ENCODE data around the gene RPS19.

DNA sequence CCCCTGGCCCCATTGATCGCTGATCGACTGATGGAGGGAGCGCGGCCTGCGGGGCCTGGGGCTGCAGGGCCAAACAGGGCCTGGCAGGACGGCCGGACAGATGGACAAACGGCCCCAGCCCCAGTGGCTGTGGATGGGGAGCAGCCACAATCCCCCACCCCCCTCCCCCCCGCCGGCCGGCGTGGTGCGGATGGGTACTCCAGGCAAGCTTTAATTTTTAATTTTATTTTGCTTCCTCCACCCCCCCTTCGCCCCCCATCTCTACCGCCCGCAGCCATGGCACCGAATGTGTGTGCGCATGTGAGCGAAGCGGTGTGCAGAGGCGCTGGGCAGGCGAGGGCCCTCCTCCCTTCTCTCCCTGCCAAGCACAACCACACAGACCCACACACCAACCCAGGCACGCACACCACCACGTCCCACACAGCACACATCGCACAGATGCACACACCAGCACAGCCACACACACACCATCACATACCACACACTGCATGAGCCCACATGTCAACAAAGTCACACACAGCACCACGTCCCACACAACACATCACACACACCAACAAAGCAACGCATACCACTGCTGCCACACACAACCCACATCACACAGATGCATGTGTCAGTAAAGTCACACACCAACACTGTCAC lies 55.8 kb downstream of the RPS19 start:
- TF ChIP-seq, protein P1, sequence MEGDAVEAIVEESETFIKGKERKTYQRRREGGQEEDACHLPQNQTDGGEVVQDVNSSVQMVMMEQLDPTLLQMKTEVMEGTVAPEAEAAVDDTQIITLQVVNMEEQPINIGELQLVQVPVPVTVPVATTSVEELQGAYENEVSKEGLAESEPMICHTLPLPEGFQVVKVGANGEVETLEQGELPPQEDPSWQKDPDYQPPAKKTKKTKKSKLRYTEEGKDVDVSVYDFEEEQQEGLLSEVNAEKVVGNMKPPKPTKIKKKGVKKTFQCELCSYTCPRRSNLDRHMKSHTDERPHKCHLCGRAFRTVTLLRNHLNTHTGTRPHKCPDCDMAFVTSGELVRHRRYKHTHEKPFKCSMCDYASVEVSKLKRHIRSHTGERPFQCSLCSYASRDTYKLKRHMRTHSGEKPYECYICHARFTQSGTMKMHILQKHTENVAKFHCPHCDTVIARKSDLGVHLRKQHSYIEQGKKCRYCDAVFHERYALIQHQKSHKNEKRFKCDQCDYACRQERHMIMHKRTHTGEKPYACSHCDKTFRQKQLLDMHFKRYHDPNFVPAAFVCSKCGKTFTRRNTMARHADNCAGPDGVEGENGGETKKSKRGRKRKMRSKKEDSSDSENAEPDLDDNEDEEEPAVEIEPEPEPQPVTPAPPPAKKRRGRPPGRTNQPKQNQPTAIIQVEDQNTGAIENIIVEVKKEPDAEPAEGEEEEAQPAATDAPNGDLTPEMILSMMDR (conservative IDR thresholded peaks at IDR 0.05): no peak
- TF ChIP-seq ZFX (IDR thresholded peaks at IDR 0.05): no peak

Measured in C4-2B (cell line).